K562 (cell line): ENCODE data around the gene ENG. TPM values are rescaled to one million over a fixed set of nuclear protein-coding genes. Genes with fewer than 3 reads are reported as not detected.
A peak's percentile ranks its signal among the peaks of the same experiment; 100 is the strongest.

ENCODE experiments used
- ATAC-seq: fragments of 200-7000 bp; cut with Tn5 transposase; 3 replicates; pipeline ENCODE4 v1.9.1; 2020; ENCODE audit warnings: moderate library complexity
- BruUV-seq: library from RNA; stranded (reverse); fragments of 400-500 nt; replicated peaks from 2 replicates; lab custom pipeline; 2021; lab: Mats Ljungman, UMichigan
- CTCF ChIA-PET: fragments of 300-600 bp; formaldehyde crosslinking; extraction: SDS; loops from one replicate; lab custom pipeline; 2021; ENCODE audit warnings: low intra/inter-chr PET ratio; lab: Yijun Ruan, JAX
- POLR2A ChIA-PET: fragments of 300-600, 350-650 bp; sonication (Branson Sonifier 250); formaldehyde crosslinking; extraction: SDS; loops from one replicate; lab custom pipeline; 2021; ENCODE audit warnings: antibody characterized with exemption, inconsistent platforms; lab: Yijun Ruan, JAX
- DNase-seq, 4 experiments: peaks; one replicate each; pipeline versions ENCODE4 v3.0.0 to v3.0.0-alpha.2; 2011 to 2018; ENCODE audit warnings: low spot score in 3 of 4, mixed read lengths in 3 of 4; ENCODE audit errors: extremely low read depth in 1 of 4
- FAIRE-seq: peaks from 2 replicates; lab custom pipeline; 2011; peaks lifted over from hg19 to GRCh38; lab: Jason Lieb, UNC
- H2AFZ ChIP-seq: 2 replicates; pipeline ENCODE4 v1.6.0; 2011; ENCODE audit warnings: low read depth, low read length, control low read depth, inconsistent platforms
- H3K27ac ChIP-seq: fragments of 200-600 bp; 3 replicates; pipeline ENCODE4 v1.8.0; 2011; ENCODE audit warnings: low read depth, mild to moderate bottlenecking, control low read depth, inconsistent platforms, low read length, moderate library complexity, mixed read lengths; ENCODE audit errors: extremely low read depth
- H3K27me3 ChIP-seq, 2 experiments: fragments of 300-600 bp in 1 of 2; 2 replicates in 1 of 2; 3 replicates in 1 of 2; pipeline versions ENCODE4 v1.6.0 to v1.8.0; 2011; ENCODE audit warnings: inconsistent platforms in 2 of 2, low read length in 2 of 2, mild to moderate bottlenecking in 1 of 2, mixed read lengths in 1 of 2, moderate library complexity in 1 of 2; ENCODE audit not compliant: control insufficient read depth in 2 of 2, insufficient read depth in 2 of 2
- H3K36me3 ChIP-seq: fragments of 300-600 bp; 3 replicates; pipeline ENCODE4 v1.8.0; 2011; ENCODE audit warnings: mild to moderate bottlenecking, low read length, inconsistent platforms; ENCODE audit not compliant: control insufficient read depth, insufficient read depth
- H3K4me1 ChIP-seq, 2 experiments: fragments of 200-600 bp in 1 of 2; replicated peaks in 1 of 2; 2 replicates in 1 of 2; 3 replicates in 1 of 2; pipeline versions ENCODE4 v1.5.1 to v1.8.0; 2011; ENCODE audit warnings: inconsistent platforms in 2 of 2, low read length in 2 of 2, mild to moderate bottlenecking in 1 of 2, mixed read lengths in 1 of 2, moderate library complexity in 1 of 2; ENCODE audit not compliant: control insufficient read depth in 2 of 2, insufficient read depth in 2 of 2
- H3K4me2 ChIP-seq: 2 replicates; pipeline ENCODE4 v1.6.1; 2011; ENCODE audit warnings: low read length, control low read depth, inconsistent platforms, mixed read lengths; ENCODE audit not compliant: insufficient read depth
- H3K4me3 ChIP-seq: fragments of 200-600 bp; sonication (generic), shearing (Covaris generic); 2 replicates; pipeline ENCODE4 v1.5.1; 2016; ENCODE audit warnings: control low read depth, inconsistent platforms
- H3K79me2 ChIP-seq: fragments of 200-600 bp; 3 replicates; pipeline ENCODE4 v1.8.0; 2011; ENCODE audit warnings: low read length, inconsistent platforms; ENCODE audit not compliant: control insufficient read depth, insufficient read depth
- H3K9ac ChIP-seq, 2 experiments: 2 replicates each; pipeline versions ENCODE4 v1.6.0 to v1.6.1; 2011; ENCODE audit warnings: low read depth in 2 of 2, low read length in 2 of 2, control low read depth in 1 of 2, inconsistent platforms in 1 of 2, mild to moderate bottlenecking in 1 of 2, mixed read lengths in 1 of 2; ENCODE audit not compliant: insufficient read depth in 1 of 2
- H3K9me1 ChIP-seq: one replicate; pipeline ENCODE4 v1.6.0; 2011; ENCODE audit warnings: inconsistent platforms, mild to moderate bottlenecking, low read length, moderate library complexity; ENCODE audit not compliant: control insufficient read depth, insufficient read depth
- H3K9me3 ChIP-seq: replicated peaks from 2 replicates; pipeline ENCODE4 v1.5.1; 2011; ENCODE audit warnings: low read depth, low read length, inconsistent platforms; ENCODE audit not compliant: control insufficient read depth, insufficient read depth
- H4K20me1 ChIP-seq: replicated peaks from 2 replicates; pipeline ENCODE4 v1.6.1; 2011; ENCODE audit warnings: low read length, inconsistent platforms, mixed read lengths; ENCODE audit not compliant: control insufficient read depth, insufficient read depth
- CEBPZ ChIP-seq: fragments of 150-350 bp; IDR thresholded peaks from 2 replicates; pipeline ENCODE4 v1.6.1; 2014; ENCODE audit warnings: low read depth, mild to moderate bottlenecking, low read length, borderline replicate concordance
- CTCF ChIP-seq, 3 experiments: IDR thresholded peaks in 2 of 3; conservative IDR thresholded peaks in 1 of 3; 2 replicates each; pipeline ENCODE4 v1.5.1; 2011 to 2012; ENCODE audit warnings: low read length in 3 of 3, mild to moderate bottlenecking in 3 of 3, control low read depth in 2 of 3, improper control_type of control experiment in 1 of 3, inconsistent platforms in 1 of 3, low read depth in 1 of 3, mixed read lengths in 1 of 3, moderate library complexity in 1 of 3; ENCODE audit not compliant: insufficient read depth in 2 of 3
- DPF2 ChIP-seq: fragments of 450-650 bp; IDR thresholded peaks from 2 replicates; pipeline ENCODE4 v1.6.1; 2016
- ESRRA ChIP-seq: fragments of 450-650 bp; IDR thresholded peaks from 2 replicates; pipeline ENCODE4 v1.6.1; 2014; ENCODE audit warnings: low read depth, mild to moderate bottlenecking, moderate library complexity, borderline replicate concordance
- LCOR ChIP-seq: sonication (generic); formaldehyde crosslinking; IDR thresholded peaks from 2 replicates; pipeline ENCODE4 v1.8.0; 2022; ENCODE audit warnings: mild to moderate bottlenecking, missing genetic modification reagents
- POLR2G ChIP-seq: fragments of 200-400 bp; formaldehyde crosslinking; IDR thresholded peaks from 2 replicates; pipeline ENCODE4 v1.6.1; 2017; ENCODE audit warnings: low read depth, mild to moderate bottlenecking, antibody characterized with exemption, low read length, moderate library complexity
- PRPF4 ChIP-seq: fragments of 200-400 bp; formaldehyde crosslinking; IDR thresholded peaks from one replicate; pipeline ENCODE4 v1.6.1; 2017; ENCODE audit warnings: low read length, low read depth, mild to moderate bottlenecking; ENCODE audit not compliant: insufficient read depth, poor library complexity, severe bottlenecking
- ZNF146 ChIP-seq: IDR thresholded peaks from one replicate; pipeline ENCODE4 v1.6.1; 2018; ENCODE audit warnings: missing compliant biosample characterization; ENCODE audit not compliant: unreplicated experiment
- ZNF197 ChIP-seq: fragments of 200-800 bp; sonication (Bioruptor generic); IDR thresholded peaks from 2 replicates; pipeline ENCODE4 v1.6.1; 2016; ENCODE audit warnings: low read depth, missing genetic modification characterization, missing compliant biosample characterization
- ZNF324 ChIP-seq: fragments of 250-450 bp; sonication (Bioruptor Pico); IDR thresholded peaks from 2 replicates; pipeline ENCODE4 v1.4.0; 2020; ENCODE audit warnings: mild to moderate bottlenecking
- ZNF561 ChIP-seq: fragments of 450-650 bp; formaldehyde crosslinking; conservative IDR thresholded peaks from 2 replicates; pipeline ENCODE4 v1.4.0; 2020; ENCODE audit warnings: mild to moderate bottlenecking, moderate library complexity
- ZNF696 ChIP-seq: fragments of 250-450 bp; sonication (Bioruptor Pico); conservative IDR thresholded peaks from 2 replicates; pipeline ENCODE4 v1.4.0; 2020; ENCODE audit warnings: mild to moderate bottlenecking, moderate library complexity
- ZNF778 ChIP-seq: fragments of 450-650 bp; formaldehyde crosslinking; IDR thresholded peaks from 2 replicates; pipeline ENCODE4 v1.4.0; 2020; ENCODE audit warnings: mild to moderate bottlenecking, moderate library complexity
- WGBS: fragments of 100-300 bp; shearing (Covaris generic); methylation state at CpG from one replicate; pipeline ENCODE4 v1.1.6; 2016; ENCODE audit warnings: low coverage, mixed read lengths; ENCODE audit not compliant: insufficient coverage; ENCODE audit errors: missing lambda C conversion rate; 5-methylcytosine and 5-hydroxymethylcytosine counted together
- in situ Hi-C: fragments of 300-500 bp; cut with MboI; formaldehyde crosslinking; loops from 4 replicates; pipeline ENCODE4 v1.15.0; 2018; ENCODE audit warnings: inconsistent platforms, mixed read lengths
- intact Hi-C: fragments of 100-400 bp; cut with micrococcal nuclease; formaldehyde crosslinking; loops from 2 replicates; pipeline ENCODE4 v1.14.2; 2022
- polyA plus RNA-seq, 8 experiments: library from polyadenylated mRNA; depleted of rRNA in 4 of 8; stranded (reverse) in 5 of 8; unstranded in 3 of 8; fragments of >200 nt; fragmentation: Nextera tagmentation in 2 of 8; fragmentation: Illumina TruSeq in 1 of 8; extraction: Ambion mirVana in 2 of 8; extraction: Trizol in 1 of 8; gene quantifications; 2 replicates each; pipeline versions ENCODE4 v1.2.1 to v1.2.3, GENCODE V29; 2011 to 2014; ENCODE audit warnings: inconsistent platforms in 1 of 8, missing spikeins in 1 of 8
- total RNA-seq, 7 experiments: library from RNA; depleted of rRNA in 6 of 7; stranded (reverse); fragments of >200 nt in 6 of 7; fragmentation: Illumina TruSeq in 2 of 7; extraction: Trizol in 2 of 7; gene quantifications; 2 replicates each; pipeline versions ENCODE4 v1.2.1 to v1.2.3, GENCODE V29; 2011 to 2021; ENCODE audit warnings: low replicate concordance in 1 of 7

ENG gene
- total and polyA plus RNA-seq, 9 of the 15 experiments (the other 6 are each of a cell fraction or from before 2014, with no cell fraction given) = 0.04 to 0.40 (median 0.14) TPM; not detected in 1

- TF ChIP-seq ZNF778 (CRISPR knock-in tag) (no peak), CTCF (IDR thresholded peaks at IDR 0.05 in 2 of 3, conservative IDR thresholded peaks at IDR 0.05 in 1 of 3; ENCODE audit: insufficient read depth in 2 of 3, low read depth in 1 of 3, low read length in 3 of 3) (peak in 2 of 3 experiments; percentile 39 to 52; a peak in 4 of 6 replicates), ZNF696 (CRISPR knock-in tag) (no peak), PRPF4 (no peak)
Measured at GRCh38 chr9:127828262-127829031, 26.0 kb downstream of the ENG start (continued).

- CTCF ChIA-PET = no interaction called here
- no peaks in the 10 kb centered on the region for H3K9me1 ChIP-seq
- ATAC-seq = no peak
- intact Hi-C loops (no loop called here), in situ Hi-C loops (no loop called here)
- peak overlapping the region in 1 of 2 experiments; percentile 91; a peak in 1 of 4 replicates for H3K9ac ChIP-seq
- no peaks in the 10 kb centered on the region for H3K9me3 ChIP-seq
- peak overlapping the region; percentile 92 for H2AFZ ChIP-seq
- no peaks in the 10 kb centered on the region for H3K36me3 ChIP-seq
- H3K27ac ChIP-seq = no peak overlapping the region
- WGBS = 72% methylated on average over 6 of the region's 7 CpGs
- peak overlapping the region; percentile 74 for H3K4me2 ChIP-seq
- TF ChIP-seq ZNF146 (CRISPR knock-in tag) (no peak), POLR2G (no peak), LCOR (CRISPR knock-in tag) (0 out of 2 replicates have a peak, but pooled peaks have one; percentile 11), ZNF197 (CRISPR knock-in tag) (no peak), ZNF561 (CRISPR knock-in tag) (no peak), DPF2 (no peak), CEBPZ (no peak), ESRRA (no peak), ZNF324 (CRISPR knock-in tag) (no peak)
- TF ChIP-seq, all 486 proteins: peak for 1
- no peak for DNase-seq
- BruUV-seq = no TSS peak
- H3K27me3 ChIP-seq = no peaks in the 10 kb centered on the region
- H4K20me1 ChIP-seq = no peaks in the 10 kb centered on the region
- FAIRE-seq = no peak
- POLR2A ChIA-PET = interaction anchor here (1.0 to 1.6 kb wide), 2 partner anchors 9 to 15 kb away, joined by 3 to 4 read pairs; no protein-coding TSS in a partner anchor
- no peak overlapping the region for H3K4me3 ChIP-seq
- H3K4me1 ChIP-seq = peaks cover 29 to 40% of the 10 kb centered on the region in 2 experiments
- H3K79me2 ChIP-seq = no peaks in the 10 kb centered on the region
Measured at GRCh38 chr9:127826253-127826913, 28.1 kb downstream of the ENG start.
